ENCODE results near the gene AICDA.

DNA sequence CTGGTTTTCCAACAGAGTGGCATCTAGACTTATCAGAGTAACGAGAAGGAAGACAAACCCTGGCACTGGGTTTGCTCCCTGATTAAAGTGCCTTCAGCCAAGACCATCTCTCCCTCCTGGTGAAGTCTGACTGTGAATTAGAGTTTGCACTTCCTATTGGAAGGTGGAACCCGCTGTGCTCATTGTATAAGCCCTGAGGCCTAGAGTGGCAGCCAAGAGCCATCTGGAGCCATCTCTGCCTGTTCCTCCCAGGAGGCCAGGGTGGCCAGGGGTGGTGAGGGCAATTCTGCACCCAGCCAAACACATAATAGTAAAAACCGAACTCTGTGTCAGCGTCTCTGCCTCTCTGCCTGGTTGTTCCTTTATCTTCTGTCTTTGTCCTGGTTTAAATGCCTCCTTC is 25.0 kb upstream of the AICDA start:
- TF ChIP-seq, protein P1, sequence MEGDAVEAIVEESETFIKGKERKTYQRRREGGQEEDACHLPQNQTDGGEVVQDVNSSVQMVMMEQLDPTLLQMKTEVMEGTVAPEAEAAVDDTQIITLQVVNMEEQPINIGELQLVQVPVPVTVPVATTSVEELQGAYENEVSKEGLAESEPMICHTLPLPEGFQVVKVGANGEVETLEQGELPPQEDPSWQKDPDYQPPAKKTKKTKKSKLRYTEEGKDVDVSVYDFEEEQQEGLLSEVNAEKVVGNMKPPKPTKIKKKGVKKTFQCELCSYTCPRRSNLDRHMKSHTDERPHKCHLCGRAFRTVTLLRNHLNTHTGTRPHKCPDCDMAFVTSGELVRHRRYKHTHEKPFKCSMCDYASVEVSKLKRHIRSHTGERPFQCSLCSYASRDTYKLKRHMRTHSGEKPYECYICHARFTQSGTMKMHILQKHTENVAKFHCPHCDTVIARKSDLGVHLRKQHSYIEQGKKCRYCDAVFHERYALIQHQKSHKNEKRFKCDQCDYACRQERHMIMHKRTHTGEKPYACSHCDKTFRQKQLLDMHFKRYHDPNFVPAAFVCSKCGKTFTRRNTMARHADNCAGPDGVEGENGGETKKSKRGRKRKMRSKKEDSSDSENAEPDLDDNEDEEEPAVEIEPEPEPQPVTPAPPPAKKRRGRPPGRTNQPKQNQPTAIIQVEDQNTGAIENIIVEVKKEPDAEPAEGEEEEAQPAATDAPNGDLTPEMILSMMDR (IDR thresholded peaks at IDR 0.05): no peak
- no peak for TF ChIP-seq POLR2A (IDR thresholded peaks at IDR 0.05)
